ENCODE results near the gene PRKG1. TPM values are rescaled to one million over a fixed set of nuclear protein-coding genes. Genes with fewer than 3 reads are reported as not detected.

Gene PRKG1
- total and polyA plus RNA-seq, 2 of the 4 experiments (the other 2 are of a cell fraction), result 3.5 to 18.3 TPM

DNA sequence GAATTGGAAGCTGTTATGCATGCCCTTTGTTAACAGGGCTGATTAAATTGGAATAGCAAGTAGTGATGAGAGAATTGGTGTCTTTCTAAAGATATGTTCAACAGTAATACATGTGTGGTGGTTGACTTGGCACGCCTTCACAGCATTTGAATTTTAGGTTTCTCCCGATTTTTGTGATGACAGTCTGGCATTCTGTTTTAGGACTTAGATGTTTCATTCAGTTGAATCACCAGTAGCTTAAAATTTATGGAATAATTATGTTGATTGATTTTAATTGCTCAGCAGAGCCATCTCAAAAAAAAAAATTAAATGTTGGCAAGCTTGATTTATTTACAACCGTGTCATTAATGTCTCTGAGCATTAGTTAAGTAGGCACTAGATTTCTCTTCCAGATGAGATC is 405.4 kb downstream of the PRKG1 start:
- Histone ChIP-seq H3K4me2 (ENCODE audit: low read depth, low read length) (no peak overlapping the region), H2BK5ac (ENCODE audit: low read depth, low read length, poor library complexity, severe bottlenecking) (no peak overlapping the region), H3K18ac (ENCODE audit: low read depth, low read length) (no peak overlapping the region), H2AK5ac (ENCODE audit: low read depth, low read length) (no peak overlapping the region), H2AK9ac (replicated peaks; ENCODE audit: low read depth, low read length, poor library complexity) (no peak overlapping the region), H2BK15ac (ENCODE audit: low read depth, low read length) (no peak overlapping the region), H3K4ac (ENCODE audit: low read depth, low read length) (no peak overlapping the region), H4K91ac (ENCODE audit: insufficient read depth, low read depth, low read length) (no peak overlapping the region), H3K14ac (replicated peaks; ENCODE audit: low read depth, low read length) (no peak overlapping the region), H3K9me1 (ENCODE audit: insufficient read depth, low read length) (no peaks in the 10 kb centered on the region), H3K23ac (ENCODE audit: low read depth, low read length) (no peak overlapping the region), H3K4me3 (ENCODE audit: insufficient read depth, low read depth, low read length) (no peak overlapping the region), H4K5ac (ENCODE audit: low read depth, low read length) (no peak overlapping the region), H3K27ac (ENCODE audit: insufficient read depth, low read length) (no peak overlapping the region), H2AFZ (replicated peaks; ENCODE audit: low read length, poor library complexity) (no peak overlapping the region), H3K9ac (ENCODE audit: low read depth, low read length) (no peak overlapping the region), H2BK20ac (ENCODE audit: low read depth, low read length) (no peak overlapping the region), H4K8ac (ENCODE audit: low read depth in 2 of 2, low read length in 2 of 2) (no peak overlapping the region), H3K4me1 (ENCODE audit: control insufficient read depth, insufficient read depth, low read length) (no peaks in the 10 kb centered on the region), H3K27me3 (ENCODE audit: control insufficient read depth, insufficient read depth, low read length) (no peaks in the 10 kb centered on the region), H3K9me3 (ENCODE audit: control insufficient read depth, insufficient read depth, low read length) (no peaks in the 10 kb centered on the region), H2BK120ac (ENCODE audit: low read depth, low read length) (no peak overlapping the region), H4K20me1 (ENCODE audit: insufficient read depth, low read length) (no peaks in the 10 kb centered on the region), H3K56ac (ENCODE audit: extremely low read depth, insufficient read depth, low read length) (no peak overlapping the region), H3K79me1 (ENCODE audit: low read depth in 1 of 2, low read length in 2 of 2) (peaks cover 0 to 12% of the 10 kb centered on the region in 2 experiments; a peak in 2 of 4 replicates), H3K36me3 (ENCODE audit: control insufficient read depth, insufficient read depth, low read length) (no peaks in the 10 kb centered on the region)
- dilution Hi-C loops (cut with HindIII; ENCODE audit: low sequenced_read_pairs, unreplicated experiment) (no loop called here), in situ Hi-C loops (cut with MboI; ENCODE audit: low sequenced_read_pairs) (no loop called here), intact Hi-C loops (cut with micrococcal nuclease) (no loop called here)
- no peak for ATAC-seq (ENCODE audit: low read depth)
- no CpG with 5 or more reads among the region's 3 CpGs for WGBS, 2 experiments (ENCODE audit: extremely low coverage in 2 of 2, insufficient read length in 1 of 2)
- no peak for TF ChIP-seq MAFK (IDR thresholded peaks at IDR 0.05; ENCODE audit: low read depth, low read length)
- ChIA-PET CTCF (interaction anchor here (0.6 to 0.7 kb wide), 3 partner anchors 14 to 326 kb away, joined by 3 read pairs; no protein-coding TSS in a partner anchor), POLR2A (ENCODE audit: unreplicated experiment) (no interaction called here)
- BruUV-seq (replicated peaks), result no TSS peak
- no peak for DNase-seq
